ENCODE measurements around the gene TUBGCP3.

DNA sequence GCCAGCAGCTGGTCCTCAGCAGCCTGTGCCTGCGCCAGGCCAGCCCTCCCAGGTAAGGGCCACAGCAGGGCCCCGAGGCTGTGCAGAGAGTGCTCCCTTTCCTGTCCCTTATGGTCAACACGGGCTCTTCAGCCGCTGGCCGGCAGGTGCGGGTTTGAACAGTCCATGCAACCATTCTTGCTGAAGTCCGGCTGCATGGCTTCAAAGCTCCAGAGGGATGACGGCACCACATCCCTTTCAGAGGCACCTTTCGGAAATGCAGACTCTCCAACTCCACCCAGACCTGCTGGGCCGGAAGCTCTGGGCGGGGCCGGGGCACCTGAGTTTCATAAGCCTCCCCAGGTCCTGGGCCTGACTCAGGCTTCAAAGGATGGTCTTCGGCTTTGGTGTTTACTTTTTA is 130.5 kb downstream of the TUBGCP3 start:
- no peak for TF ChIP-seq POLR2AphosphoS5 (IDR thresholded peaks at IDR 0.05; ENCODE audit: low read depth, low read length)
- TF ChIP-seq TAF1 (IDR thresholded peaks at IDR 0.05; ENCODE audit: low read depth, low read length), result no peak
- TF ChIP-seq POLR2A (IDR thresholded peaks at IDR 0.05; ENCODE audit: low read depth, low read length), result no peak
- TF ChIP-seq POU2F2 (IDR thresholded peaks at IDR 0.05; ENCODE audit: low read depth, low read length), result no peak
- no peak for TF ChIP-seq SPI1 (IDR thresholded peaks at IDR 0.05; ENCODE audit: low read depth, low read length)
